Ovary (tissue), 9 donors: ENCODE measurements around the gene FBXL15. TPM values are rescaled to one million over a fixed set of nuclear protein-coding genes. Genes with fewer than 3 reads are reported as not detected.

Experiments
- DNase-seq, 5 donors: peaks; one replicate each; pipeline ENCODE4 v3.0.0-alpha.2; 2019 to 2020
- H3K27ac ChIP-seq, 2 donors: fragments of 200-600 bp; one replicate each; pipeline versions ENCODE4 v1.5.1 to v1.8.0; 2019 to 2022
- H3K27me3 ChIP-seq: fragments of 200-600 bp; one replicate; pipeline ENCODE4 v1.8.0; 2022
- H3K36me3 ChIP-seq: fragments of 200-600 bp; sonication (generic); one replicate; pipeline ENCODE4 v1.5.1; 2019
- H3K4me1 ChIP-seq: one replicate; pipeline ENCODE4 v1.8.1; 2013; ENCODE audit warnings: mild to moderate bottlenecking, moderate library complexity; ENCODE audit not compliant: insufficient read depth
- H3K4me3 ChIP-seq: fragments of 200-600 bp; sonication (generic); one replicate; pipeline ENCODE4 v1.5.1; 2017
- H3K9me3 ChIP-seq, 2 donors: fragments of 200-600 bp in 1 of 2; sonication (generic) in 1 of 2; one replicate each; pipeline versions ENCODE4 v1.5.1 to v1.8.1; 2013 to 2019; ENCODE audit warnings: mild to moderate bottlenecking in 1 of 2, moderate library complexity in 1 of 2
- EP300 ChIP-seq: sonication (generic); formaldehyde crosslinking; IDR thresholded peaks from one replicate; pipeline ENCODE4 v1.6.1; 2017; ENCODE audit warnings: antibody characterized with exemption
- POLR2A ChIP-seq: fragments of 450-650 bp; IDR thresholded peaks from one replicate; pipeline ENCODE4 v1.6.1; 2017; ENCODE audit warnings: antibody characterized with exemption, mild to moderate bottlenecking, moderate library complexity
- WGBS, 3 donors: extraction: QIAGEN DNeasy Blood & Tissue Kit in 1 of 3; methylation state at CpG; one replicate each; pipeline versions ENCODE4 v1.1.5 to v1.1.7; 2013 to 2017; 5-methylcytosine and 5-hydroxymethylcytosine counted together
- intact Hi-C, 4 donors: fragments of 100-400 bp; cut with DNase I; formaldehyde crosslinking; loops; one replicate each; pipeline versions ENCODE4 v1.11.0 to v1.15.1; 2022 to 2023
- polyA plus RNA-seq, 2 donors: library from polyadenylated mRNA; stranded (reverse); fragments of 200-250 nt in 1 of 2; fragments of 350-450 nt in 1 of 2; fragmentation: Illumina TruSeq in 1 of 2; extraction: RNeasy Lipid Tissue Mini Kit (QIAGEN cat#74804) in 1 of 2; gene quantifications; one replicate each; pipeline ENCODE4 v1.2.3, GENCODE V29; 2013 to 2014
- total RNA-seq, 7 donors: library from RNA; depleted of rRNA in 2 of 7; stranded (reverse); fragments of >200 nt in 2 of 7; fragmentation: NEBNext Ultra II Directional in 3 of 7; extraction: Animal tissue kit (Norgen Biotek cat#: 25700) in 3 of 7; gene quantifications; one replicate each; pipeline versions ENCODE4 v1.1.0 to v1.2.4, GENCODE V29; 2016 to 2023
- TF ChIP-seq, protein P1 (sequence below), 3 donors: fragments of 450-650 bp in 2 of 3; fragments of 200-600 bp in 1 of 3; IDR thresholded peaks; one replicate each; pipeline versions ENCODE4 v1.5.1 to v1.8.0; 2016 to 2022; ENCODE audit warnings: antibody characterized with exemption in 3 of 3, mild to moderate bottlenecking in 1 of 3
- donor health status: DM: no; HTN: no; CAD: no; lungs with moderate emphysema.
- donor health status: DM: no; HTN: no; CAD: no.
- donor health status: Bipolar disorder and iron deficiency.
- donor health status: DM: yes; HTN: yes; CAD: no.
- donor health status: DM: no; HTN: no; CAD: no.
- donor health status: DM: yes; HTN: yes; CAD: no.

FBXL15 gene
- total and polyA plus RNA-seq, 9 donors = 0.25 to 31.1 (median 19.2) TPM

DNA sequence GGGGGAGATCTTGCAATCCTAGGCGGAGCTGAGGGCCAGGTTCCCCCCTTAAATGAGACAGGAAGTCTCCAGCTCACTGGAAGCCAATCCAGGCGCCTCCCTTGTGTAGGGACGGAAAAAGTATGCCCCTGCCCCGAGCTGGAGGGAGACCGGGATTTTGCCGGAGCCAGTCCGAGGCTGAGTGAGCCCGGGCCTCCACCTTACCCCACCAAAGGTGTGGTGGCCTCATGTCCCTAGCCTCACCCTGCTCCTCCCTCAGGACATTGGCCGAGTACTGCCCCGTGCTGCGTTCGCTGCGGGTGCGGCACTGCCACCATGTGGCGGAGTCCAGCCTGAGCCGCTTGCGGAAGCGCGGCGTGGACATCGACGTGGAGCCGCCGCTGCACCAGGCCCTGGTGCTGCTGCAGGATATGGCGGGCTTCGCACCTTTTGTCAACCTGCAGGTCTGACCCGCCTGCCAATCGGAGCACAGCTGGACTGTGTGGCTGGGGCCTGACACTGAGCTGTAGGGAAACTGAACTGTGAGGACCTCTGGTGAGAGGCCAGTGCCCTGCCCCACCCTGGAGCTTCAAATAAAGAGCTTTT is 2.0 kb downstream of the FBXL15 start:
- H3K9me3 ChIP-seq = no peaks in the 10 kb centered on the region
- TF ChIP-seq, protein P1, sequence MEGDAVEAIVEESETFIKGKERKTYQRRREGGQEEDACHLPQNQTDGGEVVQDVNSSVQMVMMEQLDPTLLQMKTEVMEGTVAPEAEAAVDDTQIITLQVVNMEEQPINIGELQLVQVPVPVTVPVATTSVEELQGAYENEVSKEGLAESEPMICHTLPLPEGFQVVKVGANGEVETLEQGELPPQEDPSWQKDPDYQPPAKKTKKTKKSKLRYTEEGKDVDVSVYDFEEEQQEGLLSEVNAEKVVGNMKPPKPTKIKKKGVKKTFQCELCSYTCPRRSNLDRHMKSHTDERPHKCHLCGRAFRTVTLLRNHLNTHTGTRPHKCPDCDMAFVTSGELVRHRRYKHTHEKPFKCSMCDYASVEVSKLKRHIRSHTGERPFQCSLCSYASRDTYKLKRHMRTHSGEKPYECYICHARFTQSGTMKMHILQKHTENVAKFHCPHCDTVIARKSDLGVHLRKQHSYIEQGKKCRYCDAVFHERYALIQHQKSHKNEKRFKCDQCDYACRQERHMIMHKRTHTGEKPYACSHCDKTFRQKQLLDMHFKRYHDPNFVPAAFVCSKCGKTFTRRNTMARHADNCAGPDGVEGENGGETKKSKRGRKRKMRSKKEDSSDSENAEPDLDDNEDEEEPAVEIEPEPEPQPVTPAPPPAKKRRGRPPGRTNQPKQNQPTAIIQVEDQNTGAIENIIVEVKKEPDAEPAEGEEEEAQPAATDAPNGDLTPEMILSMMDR (IDR thresholded peaks at IDR 0.05) = peak; percentile 42 to 72 (median 67)
- TF ChIP-seq POLR2A (no peak), EP300 (no peak)
- H3K27me3 ChIP-seq = no peaks in the 10 kb centered on the region
- intact Hi-C loops = no loop called here
- peaks cover 21% of the 10 kb centered on the region for H3K4me1 ChIP-seq
- H3K4me3 ChIP-seq = peak overlapping the region; percentile 98
- DNase-seq = peak; percentile 58 to 79 (median 70)
- H3K36me3 ChIP-seq = no peaks in the 10 kb centered on the region
- H3K27ac ChIP-seq = peak overlapping the region in 1 of 2 donors; percentile 89
- WGBS, 3 donors = 3 to 7% (median 4%) methylated on average over 28 of the region's 28 CpGs

DNA sequence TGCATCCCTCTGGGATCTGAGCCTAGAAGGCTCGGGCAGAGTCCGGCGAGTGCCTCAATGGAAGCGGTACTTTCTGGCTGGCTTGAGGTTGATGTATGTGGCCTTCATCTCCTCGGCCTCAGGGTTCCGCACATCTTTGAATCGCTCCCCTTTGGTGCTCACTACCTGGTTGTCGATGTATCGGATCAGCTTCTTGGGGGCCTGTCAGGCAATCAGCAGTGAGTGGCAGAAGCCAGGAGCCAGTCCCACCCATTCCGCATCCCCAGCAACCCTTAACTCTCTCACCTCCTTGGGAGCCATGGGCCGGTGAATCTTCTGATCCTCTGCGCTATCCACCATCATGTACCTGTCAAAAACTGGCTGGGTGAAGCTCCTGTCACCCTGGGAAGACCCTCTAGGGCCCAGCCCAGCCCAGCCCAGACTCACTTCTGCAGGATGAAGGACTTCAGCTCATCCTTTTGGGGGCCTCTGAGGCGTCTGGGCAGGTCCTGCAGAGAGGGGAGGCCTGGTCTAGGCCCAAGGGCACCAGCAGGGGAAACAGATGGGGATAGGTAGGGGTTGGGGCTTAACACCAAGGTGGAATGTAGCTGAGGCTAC is 2.8 kb downstream of the FBXL15 start:
- intact Hi-C loops = no loop called here
- no peaks in the 10 kb centered on the region for H3K27me3 ChIP-seq
- H3K36me3 ChIP-seq = no peaks in the 10 kb centered on the region
- no peak overlapping the region for H3K4me3 ChIP-seq
- peak in 1 of 5 donors; percentile 30 for DNase-seq
- H3K4me1 ChIP-seq = peaks cover 21% of the 10 kb centered on the region
- WGBS, 3 donors = 80 to 89% (median 85%) methylated on average over 13 of the region's 13 CpGs
- no peak for TF ChIP-seq EP300
- no peak for TF ChIP-seq POLR2A
- TF ChIP-seq, protein P1 (IDR thresholded peaks at IDR 0.05) = no peak
- no peaks in the 10 kb centered on the region for H3K9me3 ChIP-seq
- H3K27ac ChIP-seq = no peak overlapping the region

DNA sequence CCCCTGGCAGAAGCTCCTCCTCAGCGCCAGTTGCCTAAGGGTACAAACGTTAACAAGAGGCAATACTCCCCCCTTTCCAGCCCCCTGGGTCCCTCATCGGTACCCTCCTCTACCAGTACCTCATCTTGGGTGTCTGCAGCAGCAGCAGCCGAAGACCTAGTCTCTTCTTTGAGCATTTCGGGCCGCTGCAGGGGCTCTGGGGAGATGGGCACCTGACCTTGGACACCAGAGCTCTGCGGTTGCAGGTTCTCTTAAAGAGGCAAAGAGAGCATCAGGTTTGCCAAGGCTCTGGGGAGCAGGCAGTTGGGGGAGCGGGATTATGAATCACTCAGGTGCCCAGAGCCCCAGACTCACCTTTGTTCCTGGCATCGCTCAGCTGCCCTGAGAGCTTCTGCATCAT is 3.5 kb downstream of the FBXL15 start:
- 79 to 81% (median 80%) methylated on average over 9 of the region's 9 CpGs for WGBS, 3 donors
- no peaks in the 10 kb centered on the region for H3K9me3 ChIP-seq
- no peaks in the 10 kb centered on the region for H3K27me3 ChIP-seq
- intact Hi-C loops = no loop called here
- peak in 1 of 5 donors; percentile 33 for DNase-seq
- no peaks in the 10 kb centered on the region for H3K36me3 ChIP-seq
- H3K27ac ChIP-seq = no peak overlapping the region
- no peak for TF ChIP-seq POLR2A
- no peak for TF ChIP-seq EP300
- TF ChIP-seq, protein P1 (IDR thresholded peaks at IDR 0.05) = no peak
- H3K4me3 ChIP-seq = no peak overlapping the region
- peaks cover 19% of the 10 kb centered on the region for H3K4me1 ChIP-seq

DNA sequence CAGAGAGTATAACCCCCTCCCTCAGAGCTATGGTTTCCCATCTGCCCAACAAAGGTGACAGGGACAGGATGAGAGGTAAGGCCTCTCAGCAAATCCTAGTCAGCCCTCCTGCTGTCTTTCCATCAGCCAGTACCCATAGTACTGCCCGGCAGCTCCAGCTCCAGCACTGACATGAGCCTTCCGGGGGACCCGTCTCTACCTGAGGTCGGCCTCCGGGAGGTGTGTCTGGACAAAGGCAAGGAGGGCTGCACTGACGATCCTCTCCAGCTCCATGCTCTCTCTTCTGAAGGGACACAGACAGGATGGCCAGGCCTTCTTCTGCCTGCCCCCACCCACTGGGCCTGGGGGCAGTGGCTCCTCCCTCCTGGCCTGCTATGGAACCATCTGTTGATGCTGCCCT is 4.3 kb downstream of the FBXL15 start:
- intact Hi-C loops = no loop called here
- H3K27ac ChIP-seq = no peak overlapping the region
- no peaks in the 10 kb centered on the region for H3K9me3 ChIP-seq
- 77 to 81% (median 78%) methylated on average over 6 of the region's 6 CpGs for WGBS, 3 donors
- TF ChIP-seq POLR2A (no peak), EP300 (no peak)
- TF ChIP-seq, protein P1 (IDR thresholded peaks at IDR 0.05) = no peak
- no peak overlapping the region for H3K4me3 ChIP-seq
- H3K36me3 ChIP-seq = no peaks in the 10 kb centered on the region
- peaks cover 11% of the 10 kb centered on the region for H3K4me1 ChIP-seq
- DNase-seq = peak in 1 of 5 donors; percentile 35
- H3K27me3 ChIP-seq = no peaks in the 10 kb centered on the region
